D341Med (cell line): Measurements from ENCODE around the gene ZIC4.

Experiments used
- DNase-seq: peaks from one replicate; pipeline ENCODE4 v3.0.0; 2012; ENCODE audit warnings: low spot score

The ZIC4 gene

GRCh38 chr3:147390589-147391569, 15.5 kb downstream of the ZIC4 start:
- no peak for DNase-seq

- DNase-seq = no peak
Measured at GRCh38 chr3:147389717-147390116, 16.6 kb downstream of the ZIC4 start.

DNA sequence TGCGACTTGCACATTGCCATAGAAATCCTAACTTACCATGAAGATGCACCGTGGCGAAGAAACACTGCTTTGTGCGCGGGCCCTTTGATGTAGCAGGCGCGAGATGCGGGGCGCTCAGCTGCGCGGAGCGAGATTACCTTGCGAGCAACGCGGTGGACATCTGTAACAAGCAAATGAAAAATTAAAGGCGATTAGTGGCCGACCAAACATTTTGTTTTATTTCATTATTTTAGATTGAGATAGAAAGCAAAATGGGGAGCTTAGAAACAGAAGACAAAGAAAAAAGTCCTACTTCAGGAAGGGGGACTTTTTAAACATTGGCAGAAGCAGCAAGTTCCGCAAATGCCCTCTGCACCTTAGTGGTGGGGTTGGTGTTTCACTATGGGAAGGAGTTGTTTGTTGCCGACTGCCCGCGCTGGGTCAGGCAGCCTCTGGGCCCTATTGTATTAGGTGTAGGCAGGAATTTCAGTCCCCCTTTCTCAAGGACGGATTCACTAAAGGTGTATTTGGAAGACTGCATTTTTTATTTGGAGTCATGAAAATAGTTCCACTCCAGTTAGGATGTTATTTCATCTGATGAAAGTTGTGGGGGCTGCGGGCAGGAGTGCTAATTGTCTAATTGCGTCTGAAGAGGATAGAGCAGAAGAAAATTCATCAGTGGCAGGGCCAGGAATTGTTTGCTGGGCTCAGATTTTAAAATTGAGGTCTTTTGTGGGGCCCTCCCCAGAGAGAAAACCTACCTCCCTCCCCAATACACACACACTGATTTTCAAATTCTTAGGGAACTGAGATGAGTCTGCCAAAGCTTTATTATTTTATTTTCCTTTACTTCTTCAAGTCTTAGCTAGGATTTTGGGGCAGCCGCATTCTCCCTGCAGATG, 17.4 kb downstream of the ZIC4 start:
- DNase-seq = no peak

DNA sequence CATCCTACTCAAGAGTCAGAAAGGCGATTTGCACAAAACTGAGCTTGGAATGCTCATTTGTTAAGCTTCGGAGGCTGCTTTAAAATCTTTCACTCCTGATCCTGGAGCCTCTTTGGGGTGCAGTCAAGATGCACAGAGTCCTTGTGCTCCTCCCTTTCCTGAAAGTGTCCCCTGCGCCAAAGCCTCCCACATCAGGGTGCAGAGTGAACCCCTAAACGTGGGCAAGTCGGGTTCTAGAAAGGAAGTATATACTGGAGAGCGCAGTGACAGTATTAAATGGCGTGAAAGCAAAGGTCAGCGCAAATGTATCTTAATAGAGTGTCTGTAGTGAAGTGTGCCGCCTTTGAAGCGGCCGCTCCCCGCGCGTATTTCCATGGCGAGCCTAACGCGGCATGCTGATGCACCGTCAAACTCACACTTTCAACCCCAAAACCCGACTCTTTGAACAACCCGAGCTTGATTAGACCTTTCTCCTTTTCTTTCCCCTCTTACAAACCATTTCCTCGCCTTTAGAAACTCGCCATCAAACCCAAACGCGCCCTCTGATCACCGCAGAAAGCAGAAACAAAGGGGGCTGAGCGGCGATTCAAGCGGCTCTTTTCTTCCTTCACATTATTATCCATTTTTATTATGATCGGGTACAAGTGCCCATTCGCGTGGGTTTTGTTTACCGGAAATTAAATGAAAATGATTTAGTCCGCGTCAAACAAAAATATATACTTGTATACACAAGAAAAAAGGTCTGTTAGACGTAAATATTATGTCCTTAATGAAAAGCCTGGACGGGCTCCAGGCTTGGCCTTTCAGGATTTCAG, 18.3 kb downstream of the ZIC4 start:
- DNase-seq = no peak

DNA sequence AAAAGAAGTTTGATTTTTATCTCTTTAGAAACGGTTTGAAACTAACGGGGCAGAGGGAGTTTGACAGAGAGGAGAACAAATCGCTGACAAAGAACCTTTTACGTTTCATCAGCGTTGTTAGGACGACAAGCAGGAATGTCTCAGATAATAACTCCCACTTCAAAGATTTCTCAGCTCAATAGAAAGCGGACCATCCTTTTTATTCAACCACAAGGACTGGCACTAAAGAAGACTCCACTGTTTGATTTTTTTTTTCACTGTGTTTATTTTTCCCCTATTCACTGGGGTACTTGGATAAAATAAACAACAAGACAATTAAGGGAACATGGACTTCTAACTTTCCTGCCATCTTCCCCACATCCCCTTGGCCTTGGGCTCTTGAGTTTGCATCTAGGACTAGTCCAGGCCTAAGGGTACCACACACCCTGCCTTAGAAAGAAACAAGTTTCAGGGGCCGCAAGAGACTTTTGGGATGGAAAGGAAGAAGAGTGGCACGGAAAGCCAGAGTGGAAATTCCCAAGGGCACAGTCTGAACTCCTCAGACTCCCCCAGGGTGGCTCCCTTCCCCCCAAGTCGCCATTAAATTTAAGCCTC, 19.0 kb downstream of the ZIC4 start:
- no peak for DNase-seq

- DNase-seq = no peak
Measured at GRCh38 chr3:147385059-147386012, 21.0 kb downstream of the ZIC4 start.

DNA sequence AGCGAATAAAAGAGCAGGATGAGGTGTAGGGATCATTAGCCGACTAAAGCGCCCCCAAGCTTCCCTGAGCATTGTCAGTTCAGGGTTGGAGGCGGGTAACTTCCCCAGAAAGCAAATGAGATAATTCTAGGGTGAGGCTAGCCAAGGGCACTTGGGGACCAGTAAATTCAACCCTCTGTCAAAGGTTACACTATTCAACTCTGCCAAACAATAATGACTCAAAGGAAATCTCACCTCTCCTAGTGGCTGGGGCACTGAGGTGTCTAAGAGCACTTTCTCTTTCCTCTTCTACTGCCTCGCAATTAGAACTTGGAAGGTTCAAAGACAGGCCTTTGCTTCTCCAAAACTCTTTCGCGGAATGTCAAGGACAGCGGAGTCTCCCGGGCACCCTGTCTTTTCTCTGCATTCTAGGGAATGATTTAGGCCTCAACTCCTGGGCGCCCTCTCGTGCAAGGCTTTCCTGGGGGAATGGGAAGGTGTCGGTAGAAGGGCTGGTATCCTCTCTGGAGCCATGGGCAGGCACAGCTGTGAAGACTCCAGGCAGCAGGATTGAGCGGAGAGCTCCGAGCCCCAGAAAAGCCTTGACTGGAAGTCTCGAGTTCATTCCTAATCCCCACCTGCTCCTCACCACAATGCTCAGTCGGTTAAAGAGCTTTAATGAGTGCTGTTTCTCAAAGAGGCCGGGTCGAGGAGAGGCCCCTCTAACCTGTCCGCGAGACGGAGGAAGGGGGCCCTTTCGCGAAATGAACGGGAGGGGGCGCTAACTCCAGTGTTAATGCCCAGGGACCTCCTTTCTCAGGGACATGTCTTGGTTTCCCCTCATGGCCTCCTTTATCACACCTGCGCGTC, 21.9 kb downstream of the ZIC4 start:
- DNase-seq = no peak

DNA sequence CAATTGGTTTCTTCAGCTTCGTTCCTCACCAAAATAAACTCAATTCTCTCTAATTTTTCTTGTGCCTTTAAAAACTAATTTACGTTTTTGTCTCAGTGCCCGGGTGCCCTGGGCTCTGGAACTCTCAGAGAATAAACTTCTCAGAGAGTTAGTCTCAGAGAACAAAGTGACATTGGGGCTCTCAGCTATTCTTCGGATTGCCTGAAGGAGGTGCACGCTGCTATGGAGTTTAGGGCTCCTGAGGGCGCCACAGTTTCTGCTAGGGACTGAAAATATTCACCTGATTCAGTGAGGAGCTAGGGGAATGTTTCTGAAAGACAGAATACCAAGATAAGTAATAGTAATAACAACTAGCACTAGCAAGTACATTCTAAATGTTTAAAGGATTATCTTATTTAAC, 22.7 kb downstream of the ZIC4 start:
- no peak for DNase-seq

- DNase-seq = no peak
Measured at GRCh38 chr3:147381596-147381995, 24.7 kb downstream of the ZIC4 start.

GRCh38 chr3:147380977-147381376, 25.4 kb downstream of the ZIC4 start:
- DNase-seq = no peak

GRCh38 chr3:147380387-147380951, 25.9 kb downstream of the ZIC4 start:
- DNase-seq = no peak

DNA sequence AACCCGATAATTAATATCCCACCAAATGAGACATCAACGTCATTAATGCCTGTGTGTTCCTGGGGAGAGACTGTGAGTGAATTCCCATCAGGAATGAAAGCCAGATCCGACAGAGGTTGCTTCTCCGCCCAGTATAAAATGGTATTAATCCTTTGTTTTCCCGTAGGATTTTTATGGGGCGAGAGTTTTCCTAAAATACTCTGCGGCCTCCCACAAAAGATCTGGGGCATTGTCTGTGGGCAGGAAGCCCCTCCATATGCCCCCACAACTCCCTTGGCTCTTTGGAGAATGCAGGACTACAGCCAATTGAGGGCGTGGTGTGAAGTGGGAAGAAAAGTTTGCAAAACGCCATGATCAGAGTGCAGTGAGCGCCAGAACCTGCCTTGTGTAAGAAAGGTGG, 26.7 kb downstream of the ZIC4 start:
- no peak for DNase-seq

DNA sequence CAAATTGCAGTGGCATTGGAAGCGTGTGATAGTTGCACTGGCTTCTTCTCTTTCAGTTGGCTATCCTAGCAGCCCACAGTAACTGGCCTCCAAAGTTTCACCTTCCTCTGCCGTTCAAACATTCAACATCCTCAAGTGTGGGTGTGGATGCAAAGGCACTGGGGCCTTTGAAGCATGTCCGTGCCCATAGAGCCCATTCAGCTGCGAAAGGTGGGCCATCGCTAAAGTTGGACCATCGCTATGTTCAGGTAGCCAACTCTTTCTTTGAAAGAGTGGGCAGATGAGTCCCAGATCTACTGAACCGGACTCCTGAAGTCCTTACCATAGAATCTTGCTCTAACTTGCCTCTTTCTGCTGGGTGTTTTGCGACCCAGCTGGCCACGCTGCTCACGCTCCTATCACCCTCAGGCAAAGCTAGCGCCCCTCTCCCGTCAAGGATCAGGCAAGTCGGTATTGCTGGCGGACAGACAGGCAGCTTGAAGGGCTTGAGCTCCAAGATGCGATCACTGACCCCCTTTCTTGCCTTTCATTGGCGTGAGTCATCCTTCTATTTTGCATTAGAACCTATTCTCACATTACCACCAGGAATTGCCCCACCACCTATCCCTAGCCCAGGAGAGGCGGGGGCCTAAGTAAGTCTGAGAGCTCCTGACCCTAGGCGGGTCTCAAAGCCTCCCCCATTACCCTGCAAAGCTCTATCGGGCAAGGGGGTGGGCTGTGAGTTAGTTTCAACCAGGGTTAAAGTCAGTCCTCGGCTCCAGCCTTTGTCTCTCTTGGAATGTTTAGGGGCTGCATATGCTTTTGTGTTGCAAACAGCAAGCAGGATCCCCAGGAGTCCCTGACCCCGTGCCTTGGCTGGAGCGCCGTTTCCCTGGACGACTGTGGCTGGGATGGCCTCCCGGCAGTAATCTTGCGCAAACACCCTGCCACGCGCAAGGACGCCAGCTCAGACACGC, 28.7 kb downstream of the ZIC4 start:
- no peak for DNase-seq

DNA sequence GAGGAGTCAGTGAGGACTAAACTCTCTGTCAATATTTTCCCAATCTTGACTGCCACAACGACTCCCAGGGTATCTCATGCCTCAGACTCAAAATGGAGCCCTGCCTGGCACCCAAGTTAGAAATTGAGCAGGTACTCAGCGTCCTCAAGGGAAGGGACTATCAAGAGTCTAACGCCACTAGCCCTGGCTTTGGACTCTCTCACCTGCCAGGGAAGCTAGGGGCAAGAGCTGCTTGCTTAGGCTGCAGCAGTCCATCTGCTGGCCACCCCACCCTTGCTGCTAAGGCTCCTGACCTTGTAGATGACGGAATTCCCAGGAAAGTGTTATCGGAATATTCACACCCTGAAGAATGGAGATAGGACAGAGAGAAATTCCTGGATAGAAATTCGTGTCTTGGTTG, 33.0 kb downstream of the ZIC4 start:
- DNase-seq = no peak

DNA sequence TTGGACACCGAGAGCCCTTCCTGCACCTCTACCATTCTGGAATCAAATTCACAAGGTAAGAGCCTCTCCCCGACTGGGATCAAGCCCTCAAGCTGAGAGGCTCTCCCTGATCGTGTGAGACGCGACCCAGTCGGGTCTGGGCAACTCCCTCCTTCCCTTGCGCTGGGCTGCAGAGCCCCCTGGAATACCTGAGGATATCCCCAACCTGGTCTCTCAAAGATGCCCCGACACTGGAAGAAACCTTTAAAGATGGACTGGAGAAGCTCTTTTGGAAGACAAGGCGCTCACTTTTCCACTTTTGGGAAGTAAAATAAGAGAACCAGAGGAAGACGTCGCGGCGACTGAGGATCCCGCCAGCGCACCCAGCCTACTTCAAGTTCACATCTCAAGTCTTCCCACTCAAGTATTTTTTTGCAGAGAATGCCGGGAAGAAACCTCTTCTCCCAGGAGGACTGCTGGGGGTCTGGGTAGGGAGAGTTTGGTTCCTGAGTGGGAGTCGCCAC, 33.8 kb downstream of the ZIC4 start:
- DNase-seq = no peak

GRCh38 chr3:147371771-147372340, 34.5 kb downstream of the ZIC4 start:
- no peak for DNase-seq

- no peak for DNase-seq
Measured at GRCh38 chr3:147371140-147371539, 35.2 kb downstream of the ZIC4 start.
